Hippocampal formation (tissue), 2 donors: ENCODE measurements around the gene KIF16B.
A peak's percentile ranks its signal among the peaks of the same experiment; 100 is the strongest.
"Not testable (repeated sequence)": the region's sequence is repeated elsewhere in the genome, so short reads cannot be mapped to it uniquely, and the experiment has no call there.

Experiments used
- DNase-seq, 2 donors: peaks; one replicate each; lab custom pipeline; 2025; lab: John Stamatoyannopoulos, UW

Gene KIF16B, protein sequence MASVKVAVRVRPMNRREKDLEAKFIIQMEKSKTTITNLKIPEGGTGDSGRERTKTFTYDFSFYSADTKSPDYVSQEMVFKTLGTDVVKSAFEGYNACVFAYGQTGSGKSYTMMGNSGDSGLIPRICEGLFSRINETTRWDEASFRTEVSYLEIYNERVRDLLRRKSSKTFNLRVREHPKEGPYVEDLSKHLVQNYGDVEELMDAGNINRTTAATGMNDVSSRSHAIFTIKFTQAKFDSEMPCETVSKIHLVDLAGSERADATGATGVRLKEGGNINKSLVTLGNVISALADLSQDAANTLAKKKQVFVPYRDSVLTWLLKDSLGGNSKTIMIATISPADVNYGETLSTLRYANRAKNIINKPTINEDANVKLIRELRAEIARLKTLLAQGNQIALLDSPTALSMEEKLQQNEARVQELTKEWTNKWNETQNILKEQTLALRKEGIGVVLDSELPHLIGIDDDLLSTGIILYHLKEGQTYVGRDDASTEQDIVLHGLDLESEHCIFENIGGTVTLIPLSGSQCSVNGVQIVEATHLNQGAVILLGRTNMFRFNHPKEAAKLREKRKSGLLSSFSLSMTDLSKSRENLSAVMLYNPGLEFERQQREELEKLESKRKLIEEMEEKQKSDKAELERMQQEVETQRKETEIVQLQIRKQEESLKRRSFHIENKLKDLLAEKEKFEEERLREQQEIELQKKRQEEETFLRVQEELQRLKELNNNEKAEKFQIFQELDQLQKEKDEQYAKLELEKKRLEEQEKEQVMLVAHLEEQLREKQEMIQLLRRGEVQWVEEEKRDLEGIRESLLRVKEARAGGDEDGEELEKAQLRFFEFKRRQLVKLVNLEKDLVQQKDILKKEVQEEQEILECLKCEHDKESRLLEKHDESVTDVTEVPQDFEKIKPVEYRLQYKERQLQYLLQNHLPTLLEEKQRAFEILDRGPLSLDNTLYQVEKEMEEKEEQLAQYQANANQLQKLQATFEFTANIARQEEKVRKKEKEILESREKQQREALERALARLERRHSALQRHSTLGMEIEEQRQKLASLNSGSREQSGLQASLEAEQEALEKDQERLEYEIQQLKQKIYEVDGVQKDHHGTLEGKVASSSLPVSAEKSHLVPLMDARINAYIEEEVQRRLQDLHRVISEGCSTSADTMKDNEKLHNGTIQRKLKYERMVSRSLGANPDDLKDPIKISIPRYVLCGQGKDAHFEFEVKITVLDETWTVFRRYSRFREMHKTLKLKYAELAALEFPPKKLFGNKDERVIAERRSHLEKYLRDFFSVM (N-terminal part only)

GRCh38 chr20:16573001-16573965 lies at the start of gene KIF16B:
Gene KIF16B, minus strand, starts transcription at chr20:16573448. Its CDS starts 173 bp downstream, at chr20:16573275.
- DNase-seq = peak; percentile 66 to 88

DNA sequence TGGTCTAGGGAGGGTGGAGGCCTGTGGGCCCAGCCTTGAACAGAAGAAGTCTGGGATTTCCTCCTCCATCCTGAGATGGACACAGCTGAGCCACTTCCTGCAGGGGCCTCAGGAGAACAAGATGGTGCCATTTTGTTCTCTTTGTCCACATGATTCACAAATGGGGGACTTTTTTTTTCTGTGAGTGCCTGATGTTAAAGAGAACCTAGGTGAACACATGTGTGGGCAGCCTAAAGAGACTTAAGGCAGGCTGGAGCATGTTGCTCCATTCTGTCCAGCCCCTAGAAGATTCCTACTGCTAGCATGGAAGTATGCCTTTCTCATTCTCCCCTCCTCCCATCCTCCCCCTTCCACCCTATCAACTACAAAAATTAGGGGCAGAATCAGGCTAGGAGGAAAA lies 49.3 kb upstream of the KIF16B start:
- no peak for DNase-seq

DNA sequence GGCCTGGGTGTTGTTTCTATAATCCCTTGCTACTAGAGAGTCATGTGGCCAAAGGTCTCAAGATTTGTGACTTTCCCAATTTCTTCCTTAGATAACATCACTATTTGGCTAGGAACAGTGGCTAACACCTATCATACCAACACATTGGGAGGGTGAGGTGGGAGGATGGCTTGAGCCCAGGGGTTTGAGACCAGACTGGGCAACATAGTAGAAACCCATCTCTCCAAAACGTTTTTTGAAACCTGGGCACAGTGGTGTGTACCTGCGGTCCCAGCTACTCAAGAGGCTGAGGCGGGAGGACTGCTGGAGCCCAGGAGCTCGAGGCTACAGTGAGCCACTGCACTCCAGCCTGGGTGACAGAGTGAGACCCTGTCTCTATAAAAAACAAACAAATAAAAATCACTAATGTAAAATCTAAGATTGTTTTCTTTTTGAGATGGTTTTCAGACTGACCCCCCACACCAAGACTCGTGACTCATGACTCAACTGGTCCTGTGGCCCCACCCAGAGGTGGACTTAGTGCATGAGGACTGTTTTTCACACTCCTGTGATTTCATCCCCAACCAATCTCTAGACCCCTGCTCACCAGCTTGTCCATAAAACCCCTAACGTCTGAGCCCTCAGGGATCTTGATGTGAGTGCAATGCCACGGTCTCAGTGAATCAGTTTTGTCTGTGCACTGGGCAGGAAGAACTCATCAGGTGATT lies 48.3 kb upstream of the KIF16B start:
- no peak for DNase-seq

DNA sequence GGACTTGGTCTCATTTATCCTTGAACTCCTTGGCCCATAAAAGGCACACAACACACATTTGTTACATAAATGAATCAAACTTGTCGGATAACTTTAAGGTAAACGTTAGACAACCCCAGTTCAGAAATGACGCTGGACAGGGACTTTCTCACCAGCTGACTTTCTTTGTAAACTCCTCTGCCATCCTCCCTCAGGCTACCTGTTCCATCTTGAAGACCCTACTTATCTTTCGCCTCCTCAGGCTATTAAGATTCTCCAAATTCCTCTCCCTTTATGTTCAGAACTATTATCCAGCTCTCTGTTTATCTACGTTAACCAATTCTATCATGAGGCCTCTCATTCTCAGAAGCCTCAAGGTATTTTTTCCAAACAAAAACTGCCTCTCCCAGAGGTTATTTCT lies 47.7 kb upstream of the KIF16B start:
- DNase-seq = no peak

GRCh38 chr20:16619953-16620352 lies 46.7 kb upstream of the KIF16B start:
- DNase-seq = no peak

DNA sequence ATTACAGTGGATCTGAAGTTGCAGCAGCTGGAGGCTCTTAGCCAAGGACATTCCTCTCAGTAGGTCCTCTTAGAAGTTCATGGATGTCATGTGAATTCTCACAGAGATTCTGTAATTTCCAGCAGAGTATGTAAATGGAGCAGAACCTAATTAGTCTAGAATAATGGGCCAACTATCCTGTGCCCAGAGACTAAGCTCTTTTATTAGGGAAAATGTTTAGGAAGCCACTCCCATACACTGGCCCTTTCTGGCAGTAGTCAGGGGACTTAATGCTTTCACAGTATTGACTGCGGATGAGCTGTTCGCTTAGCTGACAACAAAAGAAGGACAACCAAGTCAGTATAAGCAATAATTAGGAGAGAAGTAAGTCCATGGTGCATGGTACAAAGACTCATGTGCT lies 43.8 kb upstream of the KIF16B start:
- no peak for DNase-seq

DNA sequence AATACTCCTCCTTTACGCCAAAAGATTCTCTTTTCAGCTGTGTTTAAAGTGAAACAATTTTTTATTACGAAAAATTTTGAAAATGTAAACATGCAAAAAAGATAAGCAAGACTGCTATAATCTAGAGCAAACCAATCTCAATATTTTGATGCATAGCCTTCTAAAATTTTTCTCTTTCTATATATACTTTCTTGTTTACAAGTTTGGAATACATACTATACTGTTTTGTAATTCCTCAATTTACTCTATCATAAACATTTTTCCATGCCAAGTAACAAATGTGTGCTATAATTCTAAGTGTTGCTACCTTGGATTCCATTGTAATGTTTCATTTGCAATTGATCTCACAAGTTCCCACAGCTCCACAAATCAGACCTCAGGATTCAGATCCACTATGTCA lies 43.1 kb upstream of the KIF16B start:
- no peak for DNase-seq

GRCh38 chr20:16615199-16615598 lies 42.0 kb upstream of the KIF16B start:
- no peak for DNase-seq

- DNase-seq = no peak
Measured at GRCh38 chr20:16613954-16614353, 40.7 kb upstream of the KIF16B start.

GRCh38 chr20:16612706-16613105 lies 39.5 kb upstream of the KIF16B start:
- DNase-seq = no peak

DNA sequence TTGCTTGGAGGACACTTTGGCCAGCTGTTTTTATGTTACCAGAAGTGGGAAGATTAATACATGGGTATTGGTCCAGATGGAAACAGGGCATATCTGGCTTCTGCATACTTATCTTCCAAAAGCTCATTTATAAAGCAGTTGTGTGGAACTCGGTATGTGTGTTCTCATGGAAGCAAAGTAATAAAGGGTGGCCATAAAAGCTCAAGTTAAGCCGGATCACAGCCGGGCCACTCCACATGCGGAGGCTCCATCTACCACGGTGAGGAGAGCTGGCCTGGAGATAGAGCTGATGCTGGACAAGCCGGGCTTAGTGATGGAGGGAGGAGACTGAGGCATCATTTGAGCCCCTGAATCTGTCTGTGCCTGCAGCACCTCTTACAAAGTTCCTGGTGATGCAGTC lies 38.6 kb upstream of the KIF16B start:
- DNase-seq = no peak

GRCh38 chr20:16609066-16609465 lies 35.8 kb upstream of the KIF16B start:
- no peak for DNase-seq

- no peak for DNase-seq
Measured at GRCh38 chr20:16608277-16608650, 35.0 kb upstream of the KIF16B start.

DNA sequence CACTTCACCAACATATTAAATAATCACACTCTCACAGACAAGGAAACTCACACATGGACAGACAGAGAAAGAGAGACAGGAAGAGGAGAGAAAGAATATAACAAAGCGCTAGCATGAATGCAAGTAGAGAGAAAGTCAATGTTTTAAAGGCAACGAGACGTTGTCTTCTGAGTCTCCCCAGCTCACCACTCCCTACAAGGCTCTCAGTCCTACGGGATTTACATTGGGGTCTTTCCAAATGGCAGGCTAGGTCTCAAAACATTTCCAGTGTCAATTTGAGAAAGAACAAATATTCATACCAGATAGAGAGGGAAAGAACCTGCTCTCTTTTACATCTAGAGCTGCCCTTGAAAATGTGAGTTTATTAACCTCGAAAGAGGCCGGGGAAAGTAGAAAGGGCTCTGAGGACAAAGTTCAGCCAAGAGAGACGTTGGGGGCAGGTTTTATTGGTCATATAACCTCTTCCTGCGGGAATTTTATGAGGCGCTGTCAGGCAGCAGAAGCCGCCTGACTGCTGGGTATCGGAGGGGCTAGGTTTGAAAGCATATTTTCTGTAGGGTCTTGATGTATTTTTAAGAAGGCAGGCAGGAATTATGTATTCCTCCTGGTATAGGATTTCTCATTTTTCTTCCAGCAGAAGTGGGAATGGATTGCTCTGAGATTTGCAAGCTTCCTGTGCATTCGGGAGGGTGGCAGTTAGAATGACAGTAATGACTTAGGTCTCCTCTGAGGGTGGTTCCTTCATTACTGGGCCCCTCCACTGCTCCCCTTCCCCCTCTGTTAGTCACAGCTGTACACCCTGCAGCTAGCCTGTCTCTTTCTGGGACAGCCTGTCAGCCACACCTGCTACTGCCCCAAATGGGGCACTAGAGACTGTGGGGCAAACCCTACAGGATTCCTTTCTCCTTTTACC lies 34.4 kb upstream of the KIF16B start:
- no peak for DNase-seq

DNA sequence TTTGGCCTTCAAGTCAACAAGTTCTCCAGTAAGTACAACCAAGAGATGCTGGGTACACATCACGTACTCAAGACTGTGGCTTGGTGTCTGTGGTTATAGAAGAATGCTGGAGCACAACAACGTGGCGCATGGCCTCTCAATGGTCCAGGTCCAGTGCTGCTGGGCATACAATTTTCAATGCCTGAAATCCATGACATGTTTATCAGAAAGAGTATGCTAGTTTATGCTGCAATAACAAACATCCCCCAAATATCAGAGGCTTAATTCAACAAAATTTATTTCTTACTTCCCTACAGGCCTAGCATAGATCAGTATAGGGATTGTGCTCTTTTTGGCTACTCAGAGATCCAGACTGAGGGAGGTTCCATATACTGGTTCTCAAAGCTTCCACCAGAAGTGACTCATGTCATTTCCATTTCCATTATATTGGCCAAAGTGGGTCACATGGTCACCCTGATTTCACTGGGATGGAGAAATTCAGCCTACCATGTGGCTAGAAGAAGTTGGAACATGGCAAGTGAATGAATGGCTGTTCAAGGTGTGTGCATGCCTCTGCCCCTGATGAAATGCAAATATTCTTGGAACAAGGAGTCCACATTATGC lies 33.3 kb upstream of the KIF16B start:
- DNase-seq = no peak

DNA sequence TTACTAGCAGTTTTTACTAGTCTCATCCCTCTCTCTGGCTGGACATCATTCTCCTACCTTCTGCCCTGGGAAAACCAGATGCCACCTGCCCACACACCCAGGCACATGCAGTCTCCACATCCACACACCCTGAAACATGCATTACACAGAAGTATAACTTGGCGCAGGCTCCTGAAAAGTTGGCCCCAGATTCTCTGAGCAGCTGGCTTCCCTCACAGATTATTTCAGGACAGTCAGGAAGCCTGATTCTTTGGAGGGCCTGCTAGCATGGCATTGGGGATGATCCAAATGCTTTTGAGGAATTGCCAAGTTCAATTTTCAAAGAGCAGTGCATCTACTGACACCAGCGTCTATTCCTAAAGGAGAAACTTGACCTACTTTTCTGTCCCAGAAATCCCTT lies 27.8 kb upstream of the KIF16B start:
- no peak for DNase-seq

- no peak for DNase-seq
Measured at GRCh38 chr20:16599257-16599656, 26.0 kb upstream of the KIF16B start.

- DNase-seq = no peak
Measured at GRCh38 chr20:16596991-16597390, 23.7 kb upstream of the KIF16B start.

DNA sequence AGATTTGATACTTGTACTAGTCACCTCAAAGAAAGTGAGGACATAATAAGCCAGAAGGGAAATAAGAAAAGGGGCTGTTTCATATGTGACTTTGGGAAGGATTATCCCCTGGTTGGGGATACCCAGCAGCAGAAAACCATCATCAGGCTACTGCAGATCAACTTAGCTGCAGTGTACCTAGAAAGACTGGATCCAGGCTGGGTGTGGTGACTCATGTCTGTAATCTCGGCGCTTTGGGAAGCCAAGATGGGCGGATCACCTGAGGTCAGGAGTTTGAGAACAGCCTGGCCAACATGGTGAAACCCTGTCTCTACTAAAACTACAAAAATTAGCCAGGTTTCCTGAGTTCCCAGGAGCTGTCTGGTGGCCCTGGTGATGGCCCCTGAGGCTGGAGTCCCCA lies 23.2 kb upstream of the KIF16B start:
- DNase-seq = not testable (repeated sequence)
